Stimulated activated CD4-positive, alpha-beta T cell treated with anti-CD3 and anti-CD28 coated beads, Interleukin-2, amount 100 ng/mL, for 48 hours (primary cell): Measurements from ENCODE around the gene VAV2.

Source experiments
- DNase-seq, 2 donors: peaks; one replicate each; pipeline ENCODE4 v3.0.0-alpha.2; 2020

VAV2 gene

GRCh38 chr9:133830711-133831110 is 161.4 kb downstream of the VAV2 start:
- no peak for DNase-seq

- no peak for DNase-seq
Measured at GRCh38 chr9:133830310-133830709, 161.8 kb downstream of the VAV2 start.

- no peak for DNase-seq
Measured at GRCh38 chr9:133828338-133828997, 163.7 kb downstream of the VAV2 start.

GRCh38 chr9:133826289-133827085 is 165.6 kb downstream of the VAV2 start:
- no peak for DNase-seq

GRCh38 chr9:133825555-133826218 is 166.4 kb downstream of the VAV2 start:
- no peak for DNase-seq

- DNase-seq: no peak
Measured at GRCh38 chr9:133824802-133825186, 167.3 kb downstream of the VAV2 start.

- no peak for DNase-seq
Measured at GRCh38 chr9:133824106-133824801, 167.9 kb downstream of the VAV2 start.

GRCh38 chr9:133823189-133824105 is 168.7 kb downstream of the VAV2 start:
- no peak for DNase-seq

- no peak for DNase-seq
Measured at GRCh38 chr9:133822430-133823065, 169.6 kb downstream of the VAV2 start.

- DNase-seq: no peak
Measured at GRCh38 chr9:133821601-133822429, 170.3 kb downstream of the VAV2 start.

- no peak for DNase-seq
Measured at GRCh38 chr9:133819923-133820322, 172.2 kb downstream of the VAV2 start.

GRCh38 chr9:133818444-133818843 is 173.7 kb downstream of the VAV2 start:
- no peak for DNase-seq

GRCh38 chr9:133815781-133816180 is 176.3 kb downstream of the VAV2 start:
- DNase-seq: no peak

- no peak for DNase-seq
Measured at GRCh38 chr9:133814586-133815208, 177.4 kb downstream of the VAV2 start.

GRCh38 chr9:133813749-133814585 is 178.2 kb downstream of the VAV2 start:
- DNase-seq: no peak

GRCh38 chr9:133812941-133813748 is 179.0 kb downstream of the VAV2 start:
- DNase-seq: no peak

- DNase-seq: no peak
Measured at GRCh38 chr9:133812077-133812868, 179.9 kb downstream of the VAV2 start.

- DNase-seq: no peak
Measured at GRCh38 chr9:133811471-133811870, 180.7 kb downstream of the VAV2 start.
